Esophagus muscularis mucosa (tissue), 3 donors: ENCODE results near the gene SAMD4A.

ENCODE experiments used
- CTCF ChIP-seq, 3 experiments: fragments of 200-600 bp in 2 of 3; fragments of 450-650 bp in 1 of 3; sonication (generic) in 2 of 3; IDR thresholded peaks; one replicate each; pipeline ENCODE4 v1.5.1; 2017 to 2019; ENCODE audit warnings: antibody characterized with exemption in 3 of 3, mild to moderate bottlenecking in 2 of 3, moderate library complexity in 1 of 3
- POLR2AphosphoS5 ChIP-seq, 2 donors: sonication (generic); formaldehyde crosslinking; IDR thresholded peaks; one replicate each; pipeline ENCODE4 v1.6.1; 2017; ENCODE audit warnings: antibody characterized with exemption in 2 of 2

GRCh38 chr14:54697001-54697400 lies 130.1 kb downstream of the SAMD4A start:
- no peak for TF ChIP-seq CTCF (IDR thresholded peaks at IDR 0.05)
- TF ChIP-seq POLR2AphosphoS5 (IDR thresholded peaks at IDR 0.05): no peak
